Central memory CD4-positive, alpha-beta T cell (primary cell): ENCODE data around the gene NSFL1C.
"Not testable (repeated sequence)": the region's sequence is repeated elsewhere in the genome, so short reads cannot be mapped to it uniquely, and the experiment has no call there.

Source experiments
- DNase-seq: peaks from one replicate; pipeline ENCODE4 v3.0.0; 2022

The NSFL1C gene

DNA sequence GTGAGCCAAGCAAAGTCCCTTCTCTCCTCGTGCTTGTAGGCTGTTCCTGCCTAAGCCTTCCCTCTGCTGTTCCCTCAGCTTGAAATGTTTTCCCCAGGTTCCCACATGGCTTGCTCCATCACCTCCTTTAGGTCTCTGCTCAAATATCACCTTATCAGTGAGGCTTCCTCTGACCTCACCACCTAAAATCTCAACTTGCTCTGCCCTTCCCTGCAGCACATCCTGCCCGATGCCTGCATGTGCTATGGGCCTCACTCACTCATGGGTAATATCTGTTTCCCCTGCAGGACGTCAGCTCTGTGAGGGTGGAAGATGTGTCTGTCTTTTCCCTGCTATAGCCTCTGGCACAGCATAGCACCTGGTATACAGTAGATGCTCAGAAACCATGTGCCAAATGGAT is 43.9 kb downstream of the NSFL1C start:
- no peak for DNase-seq

DNA sequence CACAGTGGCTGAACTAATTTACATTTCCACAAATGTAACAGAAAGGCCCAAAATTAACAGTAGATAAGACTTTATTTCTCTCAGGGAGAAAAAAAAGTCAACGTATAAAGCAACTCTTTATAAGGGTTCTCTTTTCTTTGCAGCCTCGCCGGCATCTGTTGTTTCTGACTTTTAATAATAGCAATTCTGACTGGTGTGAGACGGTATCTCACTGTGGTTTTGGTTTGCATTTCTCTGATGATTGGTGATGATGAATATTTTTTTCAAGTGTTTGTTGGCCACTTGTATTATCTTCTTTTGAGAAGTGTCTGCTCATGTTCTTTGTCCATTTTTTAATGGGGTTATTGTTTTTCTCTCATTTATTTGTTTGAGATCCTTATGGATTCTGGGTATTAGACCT is 46.6 kb downstream of the NSFL1C start:
- DNase-seq: no peak

DNA sequence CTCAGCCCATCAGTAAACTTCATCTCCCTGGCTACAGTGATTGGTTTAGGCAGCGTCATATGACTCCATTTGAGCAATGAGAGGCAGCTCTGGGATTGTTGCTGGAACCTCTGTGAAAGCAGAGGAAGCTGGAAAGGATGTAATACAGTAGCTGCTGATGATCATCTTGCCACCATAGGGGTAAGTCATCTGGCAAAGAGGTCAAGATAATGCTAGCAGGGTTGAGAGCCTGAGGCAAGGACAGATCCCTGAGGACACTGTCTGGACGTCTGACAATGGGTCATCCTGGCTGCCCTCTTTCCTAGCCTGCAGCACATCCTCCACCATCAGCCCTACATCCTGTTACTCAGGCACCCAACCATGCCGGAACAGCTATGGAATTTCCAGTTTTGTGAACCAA is 48.3 kb downstream of the NSFL1C start:
- DNase-seq: no peak

DNA sequence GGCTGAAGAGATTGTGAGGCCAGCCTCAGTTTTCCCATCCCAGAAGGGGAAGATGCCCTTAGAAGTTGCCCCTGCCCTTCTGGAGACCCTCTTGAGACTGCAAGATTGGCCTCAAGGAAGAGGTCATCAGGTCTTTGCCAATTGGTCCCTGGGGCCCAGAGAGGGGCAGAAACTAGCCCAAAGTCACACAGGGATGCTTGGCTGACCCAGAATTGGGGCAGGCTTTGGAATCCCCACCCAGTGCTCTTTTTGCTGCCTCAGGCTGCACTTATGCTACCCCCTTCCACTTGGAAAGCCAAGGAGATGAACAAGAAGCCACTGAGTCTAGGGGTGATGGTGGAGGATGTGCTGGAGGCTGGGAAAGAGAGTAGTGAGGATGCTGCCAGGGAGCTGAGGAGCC is 48.9 kb downstream of the NSFL1C start:
- DNase-seq: no peak

DNA sequence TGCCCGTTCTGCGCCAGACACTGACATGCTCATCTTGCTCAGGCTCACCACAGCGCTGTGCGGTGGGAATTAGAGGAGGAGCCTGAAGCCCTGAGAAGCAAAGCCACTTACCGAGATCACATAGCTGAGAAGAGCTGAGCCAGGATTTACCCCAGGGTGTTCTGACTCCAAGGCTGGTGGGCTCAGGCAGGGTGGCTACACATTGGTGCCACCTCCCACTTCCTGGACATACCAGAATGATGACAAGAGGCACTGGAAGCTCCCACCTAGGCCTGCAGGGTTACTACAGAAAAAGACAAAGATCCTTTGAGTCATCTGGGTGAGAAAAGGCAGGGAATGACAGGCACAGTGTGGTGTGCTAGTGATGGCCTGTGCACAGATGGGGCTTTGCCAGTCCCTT is 49.4 kb downstream of the NSFL1C start:
- DNase-seq: no peak

DNA sequence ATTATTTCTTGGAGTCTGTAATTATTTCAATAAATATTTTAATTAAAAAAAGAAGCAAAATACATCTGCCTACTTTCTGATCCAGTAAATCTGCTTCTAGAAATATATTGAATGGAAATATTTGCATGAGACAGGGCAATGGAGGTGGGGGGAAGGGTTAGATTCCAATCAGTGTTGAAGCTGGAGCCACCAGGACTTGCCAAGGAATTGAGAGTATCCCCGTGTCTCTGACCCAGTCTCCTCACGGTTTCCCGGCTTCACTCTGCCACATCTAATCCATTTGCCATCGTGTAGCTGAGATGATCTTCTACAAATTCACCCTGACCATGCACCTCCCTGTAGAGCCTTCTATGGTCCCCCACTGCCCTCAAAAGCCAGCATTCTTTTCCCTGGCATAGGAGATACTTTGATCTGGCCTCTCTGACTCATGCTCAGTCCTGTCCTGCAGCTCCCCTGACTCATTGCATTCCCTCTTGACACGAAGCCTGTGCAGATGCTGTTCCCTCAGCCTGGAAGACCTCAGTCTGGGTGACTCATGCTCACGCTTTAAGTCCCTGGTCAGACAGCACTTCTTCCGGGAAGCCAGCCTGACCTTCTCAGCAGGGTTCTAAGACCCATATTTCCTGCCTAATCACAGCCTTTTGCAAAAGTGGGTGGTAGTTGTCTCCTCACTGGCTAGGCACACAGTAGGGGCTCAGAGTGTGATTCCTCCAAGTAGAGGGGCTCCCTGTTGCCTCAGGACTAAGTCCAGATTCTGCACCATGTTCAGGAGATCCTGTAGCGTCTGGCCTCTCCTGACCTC is 50.8 kb downstream of the NSFL1C start:
- no peak for DNase-seq

DNA sequence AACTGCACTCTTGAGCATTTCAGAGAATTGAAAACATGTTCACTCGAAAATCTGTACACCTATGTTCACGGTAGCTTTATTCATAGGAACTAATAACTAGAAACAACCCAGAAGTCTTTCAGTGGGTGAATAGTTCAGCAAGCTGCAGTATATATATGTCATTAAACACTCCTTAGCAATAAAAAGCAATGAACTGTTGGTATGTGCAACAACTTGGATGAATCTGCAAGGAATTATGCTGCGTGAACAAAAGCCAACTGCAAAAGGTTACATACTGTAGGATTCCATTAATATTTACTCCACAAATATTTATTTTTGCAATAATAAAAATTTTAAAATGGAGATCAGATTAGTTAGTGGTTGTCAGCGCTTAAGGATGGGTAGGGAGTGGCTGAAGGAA is 51.7 kb downstream of the NSFL1C start:
- no peak for DNase-seq

DNA sequence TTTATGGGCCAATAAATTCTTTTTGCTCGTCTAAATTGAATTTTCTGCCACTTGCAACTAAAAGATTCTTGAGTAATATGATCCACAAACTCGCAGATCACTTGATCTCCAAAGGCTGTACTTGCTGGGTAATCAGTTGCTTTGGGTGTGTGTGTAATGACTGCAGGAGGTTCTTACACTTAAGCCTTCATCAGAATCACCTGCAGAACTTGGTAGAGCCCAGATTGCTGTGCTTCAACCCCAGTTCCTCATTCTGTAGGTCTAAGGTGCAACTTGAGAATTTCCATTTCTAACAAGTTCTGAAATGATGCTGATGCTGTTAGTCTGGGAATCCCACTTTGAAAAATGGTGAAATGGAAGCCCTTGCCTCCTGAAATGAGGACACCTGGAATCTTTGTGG is 60.8 kb downstream of the NSFL1C start:
- no peak for DNase-seq

DNA sequence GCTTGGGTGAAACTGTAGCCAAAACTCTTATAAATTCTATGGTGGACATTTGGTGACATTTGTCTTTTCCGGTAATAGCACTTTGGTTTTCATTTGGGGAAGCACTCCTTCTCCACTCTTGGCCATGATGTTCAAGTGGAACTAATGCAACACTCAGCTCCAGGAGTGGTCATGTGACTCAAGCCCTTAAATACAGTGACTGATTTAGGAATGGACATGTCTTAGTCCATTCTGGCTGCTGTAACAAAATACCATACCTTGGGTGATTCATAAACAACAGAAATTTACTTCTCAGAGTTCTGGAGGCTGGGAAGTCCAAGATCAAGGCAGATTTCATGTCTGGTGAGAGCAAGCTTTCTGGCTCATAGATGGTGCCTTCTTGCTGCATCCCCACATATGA is 63.0 kb downstream of the NSFL1C start:
- no peak for DNase-seq

DNA sequence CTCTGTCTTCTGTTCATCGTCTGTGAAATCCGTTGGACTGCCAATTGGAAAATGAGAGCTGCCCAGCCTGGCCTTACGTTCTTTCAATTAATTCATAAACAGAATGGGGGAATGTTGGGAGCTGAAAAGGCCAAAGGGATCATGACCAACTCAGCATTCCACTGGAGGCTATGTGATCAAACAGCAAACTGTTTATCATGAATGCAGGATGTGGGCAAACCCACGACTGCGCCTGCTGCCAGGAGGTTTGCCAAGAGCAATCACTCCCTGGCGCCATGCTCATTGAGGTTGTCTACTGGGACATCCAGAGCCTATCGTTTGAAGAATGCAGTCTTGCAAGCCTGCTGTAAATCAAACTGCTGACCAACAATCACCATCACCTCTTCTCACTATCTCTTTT is 64.5 kb downstream of the NSFL1C start:
- DNase-seq: no peak

DNA sequence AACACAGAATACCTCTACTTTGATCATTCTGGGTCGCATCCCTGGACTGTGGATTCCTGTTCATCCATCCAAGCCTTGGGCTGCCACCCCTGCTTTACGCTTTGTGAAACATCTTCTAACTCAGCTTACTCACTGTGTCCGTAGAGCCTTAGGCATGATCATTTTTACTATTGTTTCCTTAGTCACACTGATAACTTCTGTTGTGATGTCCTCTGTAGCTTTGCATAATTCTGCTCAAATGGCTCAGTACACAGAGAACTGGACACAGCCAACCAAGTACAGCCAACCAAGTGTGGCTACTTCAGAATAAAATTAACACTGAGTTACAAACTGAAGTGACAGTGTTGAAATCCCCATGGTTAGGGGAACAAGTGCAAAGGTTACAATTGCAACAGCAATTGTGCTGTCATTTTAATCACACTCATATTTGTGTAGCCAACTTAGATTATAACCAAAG is 65.2 kb downstream of the NSFL1C start:
- no peak for DNase-seq

DNA sequence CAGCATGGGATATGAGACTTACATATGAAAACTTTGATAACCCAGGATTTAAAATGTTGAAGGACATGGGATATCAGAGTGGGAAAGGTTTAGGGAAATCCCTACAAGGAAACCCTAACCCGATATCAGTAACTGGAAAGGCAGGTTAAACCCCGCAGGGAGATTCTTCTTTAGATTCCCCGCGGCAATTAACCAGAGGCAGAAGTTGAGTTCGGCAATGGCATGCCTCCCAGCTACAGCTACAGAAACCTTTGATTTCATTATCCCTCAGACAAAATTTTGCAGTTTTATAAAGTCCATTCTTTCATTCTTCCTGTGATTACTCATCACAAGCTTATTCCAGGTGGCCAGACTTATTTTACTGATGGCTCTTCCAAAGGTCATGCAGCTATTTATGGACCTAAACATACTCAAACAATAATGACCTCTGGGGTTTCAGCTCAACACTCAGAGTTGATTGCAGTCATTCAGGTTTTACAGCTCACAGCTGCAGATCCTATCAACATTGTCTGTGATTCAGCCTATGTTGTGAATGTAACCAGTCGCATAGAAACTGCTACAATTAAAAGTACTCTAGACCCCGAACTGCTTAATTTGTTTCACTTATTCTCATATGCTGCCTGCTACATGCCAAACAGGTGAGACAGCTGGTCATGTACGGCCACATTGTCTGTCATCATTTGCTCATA is 66.8 kb downstream of the NSFL1C start:
- DNase-seq: not testable (repeated sequence)

DNA sequence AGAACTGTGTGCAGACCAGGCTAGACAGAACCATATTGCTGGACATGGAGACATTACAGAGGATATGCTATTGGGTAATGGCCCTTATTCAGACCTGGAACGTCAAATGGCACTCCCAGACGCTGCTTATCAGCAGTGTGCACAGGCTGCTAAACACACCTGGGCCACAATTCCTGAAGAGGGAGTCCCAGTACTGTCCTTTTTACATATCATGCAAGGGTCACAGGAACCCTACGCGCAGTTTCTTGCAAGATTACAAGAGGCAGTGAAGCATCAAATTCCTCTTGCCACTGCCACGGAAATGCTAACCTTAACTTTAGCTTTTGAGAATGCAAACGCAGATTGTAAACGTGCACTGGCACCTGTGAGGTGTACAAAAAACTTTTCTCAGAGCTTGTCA is 68.5 kb downstream of the NSFL1C start:
- DNase-seq: not testable (repeated sequence)

DNA sequence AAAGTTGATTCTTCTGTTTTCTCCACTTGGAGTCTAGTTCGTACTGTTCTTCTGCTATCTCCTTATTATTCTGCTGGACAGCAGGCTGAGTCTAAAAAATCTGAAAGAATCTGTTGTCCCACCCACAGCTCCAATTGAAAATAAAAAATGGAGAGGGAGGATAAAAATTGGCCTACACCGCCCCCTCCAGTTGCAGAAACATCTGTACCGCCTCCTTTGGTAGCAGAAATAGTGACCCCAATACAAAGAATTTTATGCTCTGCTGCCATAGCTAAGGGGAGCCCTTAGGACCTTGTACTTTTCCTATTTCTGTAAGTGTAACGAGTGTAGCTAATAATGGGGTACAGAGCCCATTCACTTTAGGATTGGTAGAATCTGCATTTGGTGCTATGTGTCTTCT is 68.9 kb downstream of the NSFL1C start:
- DNase-seq: no peak

DNA sequence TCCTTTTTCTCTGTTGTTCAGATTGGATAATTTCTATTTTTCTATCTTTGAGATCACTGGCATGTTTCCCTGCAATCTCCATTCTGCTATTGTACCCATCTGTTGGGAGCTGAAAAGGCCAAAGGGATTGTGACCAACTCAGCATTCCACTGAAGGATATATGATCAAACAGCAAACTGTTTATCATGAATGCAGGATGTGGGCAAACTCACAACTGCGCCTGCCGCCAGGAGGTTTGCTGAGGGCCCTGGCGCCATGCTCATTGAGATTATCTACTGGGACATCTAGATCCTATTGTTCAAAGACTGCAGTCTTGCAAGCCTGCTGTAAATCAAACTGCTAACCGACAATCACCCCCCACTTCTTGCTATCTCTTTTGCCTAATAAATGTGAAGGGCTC is 69.9 kb downstream of the NSFL1C start:
- no peak for DNase-seq

DNA sequence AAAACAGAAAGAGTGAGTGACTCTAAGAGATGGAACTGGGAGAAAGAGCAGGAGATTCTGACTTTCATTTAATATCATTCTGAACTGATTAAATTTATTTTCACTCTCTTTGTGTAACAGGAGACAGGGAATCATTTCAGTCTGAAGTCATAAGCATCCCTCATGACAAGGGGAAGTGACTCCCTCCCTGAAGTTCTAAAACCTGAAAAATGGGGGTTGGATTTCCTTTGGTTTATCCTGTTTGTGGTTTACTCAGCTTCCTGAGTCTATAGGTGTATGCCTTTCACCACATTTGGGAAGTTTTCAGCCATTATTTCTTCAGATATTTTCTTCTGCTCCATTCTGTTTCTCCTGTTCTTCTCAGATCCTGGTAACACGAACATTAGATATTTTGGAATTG is 70.4 kb downstream of the NSFL1C start:
- DNase-seq: no peak

DNA sequence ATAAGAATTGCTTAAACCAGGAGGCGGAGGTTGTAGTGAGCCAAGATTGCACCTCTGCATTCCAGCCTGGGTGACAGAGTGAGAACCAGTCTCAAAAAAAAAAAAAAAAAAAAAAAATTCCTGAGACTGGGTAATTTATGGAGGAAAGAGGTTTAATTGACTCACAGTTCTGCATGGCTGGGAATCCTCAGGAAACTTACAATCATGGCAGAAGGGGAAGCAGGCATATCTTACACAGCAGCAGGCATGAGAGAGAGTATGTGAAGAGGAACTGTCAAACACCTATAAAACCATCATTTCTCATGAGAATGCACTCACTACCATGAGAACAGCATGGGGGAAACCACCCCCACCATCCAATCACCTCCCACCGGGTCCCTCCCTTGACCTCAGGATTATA is 72.0 kb downstream of the NSFL1C start:
- DNase-seq: no peak

DNA sequence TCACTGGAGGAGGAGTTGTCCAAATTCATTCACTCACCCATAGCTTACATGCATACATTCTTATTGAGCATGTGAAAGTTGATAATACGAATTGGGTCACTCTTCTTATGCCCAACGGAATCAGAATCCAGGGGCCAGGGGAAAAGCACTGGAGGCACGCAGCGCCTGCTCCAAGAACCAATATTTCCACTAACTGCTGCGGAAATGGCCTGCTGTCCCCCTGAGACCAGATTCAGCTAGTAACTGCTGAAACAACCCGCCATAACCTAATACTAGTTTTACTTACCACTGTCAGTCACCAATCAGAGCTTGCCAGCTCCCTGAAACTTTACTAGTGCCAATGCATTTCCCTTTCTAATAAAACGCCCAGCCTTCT is 73.2 kb downstream of the NSFL1C start:
- DNase-seq: no peak

DNA sequence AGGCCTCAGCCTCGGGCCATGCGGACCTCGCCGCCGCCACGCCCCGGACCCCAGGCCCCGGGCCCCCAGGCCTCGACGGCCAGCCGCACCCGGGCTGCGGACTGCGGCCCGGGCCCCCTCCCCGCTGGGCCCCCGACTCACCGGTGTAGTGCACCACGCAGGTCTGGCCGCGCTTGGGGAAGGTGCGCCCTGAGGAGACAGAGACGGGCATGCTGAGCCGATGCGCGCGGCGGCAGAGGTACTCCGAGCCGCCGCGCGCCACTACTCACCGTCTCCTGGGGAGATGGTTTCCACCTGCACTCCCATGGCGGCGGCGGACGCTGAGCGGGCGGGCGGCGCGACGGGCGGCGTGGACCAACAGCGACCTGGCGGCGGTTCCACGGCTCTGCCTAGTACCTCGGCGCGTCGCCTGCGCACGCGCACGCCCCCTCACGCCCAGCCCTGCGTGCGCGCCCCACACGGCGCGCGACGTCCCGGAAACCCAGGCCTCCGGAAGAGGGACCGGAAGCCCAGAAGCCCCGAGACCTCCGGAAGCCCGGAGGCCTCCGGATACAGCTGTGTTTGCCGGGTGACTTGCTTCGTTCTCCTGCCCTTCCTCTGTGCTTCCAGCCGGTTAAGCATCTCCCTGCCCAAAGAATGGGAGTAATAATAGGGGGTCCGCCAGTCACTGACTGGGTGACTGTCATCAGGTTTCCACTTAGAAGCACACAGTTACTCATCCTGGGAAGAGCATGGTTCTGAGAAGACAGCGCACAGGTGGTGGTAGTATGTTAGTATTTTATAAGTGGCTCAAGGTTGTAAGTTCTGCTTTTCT is 73.7 kb downstream of the NSFL1C start, which contains the start of gene FKBP1A:
FKBP1A (minus strand) TSS at position 362 of the 814 bp plus-strand sequence; CDS start at position 306, 56 bp downstream.
- peak; percentile 89 for DNase-seq

DNA sequence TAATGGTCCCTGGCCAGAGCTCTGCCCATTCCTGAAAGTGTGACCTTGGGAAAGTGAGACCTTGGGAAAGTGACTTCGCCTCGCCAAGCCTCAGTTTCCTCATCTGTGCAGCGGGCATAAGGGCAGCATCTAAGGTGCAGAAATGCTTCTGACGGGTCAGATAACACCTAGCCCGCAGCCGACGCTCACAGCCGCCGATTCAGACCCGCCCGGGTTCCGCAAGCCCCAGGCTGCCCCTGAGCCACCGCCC is 74.3 kb downstream of the NSFL1C start:
- DNase-seq: no peak
